Upper lobe of left lung (tissue), 6 donors: ENCODE measurements around the gene LRCOL1. TPM values are rescaled to one million over a fixed set of nuclear protein-coding genes. Genes with fewer than 3 reads are reported as not detected.

Experiments used
- ATAC-seq, 2 donors: fragments of 200-7000 bp; cut with Tn5 transposase; one replicate each; pipeline ENCODE4 v1.9.1; 2022; ENCODE audit warnings: mild to moderate bottlenecking in 2 of 2, moderate library complexity in 2 of 2; ENCODE audit not compliant: low FRiP score in 2 of 2
- DNase-seq, 2 donors: peaks; one replicate each; pipeline ENCODE4 v3.0.0-alpha.2; 2019 to 2020
- H3K27ac ChIP-seq, 4 donors: fragments of 200-600 bp; sonication (generic); one replicate each; pipeline ENCODE4 v1.5.1; 2016 to 2019
- H3K27me3 ChIP-seq, 4 donors: fragments of 200-600 bp; sonication (generic); one replicate each; pipeline ENCODE4 v1.5.1; 2017 to 2019
- H3K36me3 ChIP-seq, 4 donors: fragments of 200-600 bp; sonication (generic); one replicate each; pipeline ENCODE4 v1.5.1; 2016 to 2019
- H3K4me1 ChIP-seq, 4 donors: fragments of 200-600 bp; sonication (generic); one replicate each; pipeline ENCODE4 v1.5.1; 2018 to 2019
- H3K4me3 ChIP-seq, 4 donors: fragments of 200-600 bp; sonication (generic); one replicate each; pipeline ENCODE4 v1.5.1; 2017 to 2019; ENCODE audit warnings: mild to moderate bottlenecking in 2 of 4, moderate library complexity in 1 of 4
- H3K9me3 ChIP-seq, 4 donors: fragments of 200-600 bp; sonication (generic); one replicate each; pipeline ENCODE4 v1.5.1; 2018 to 2019
- EP300 ChIP-seq, 4 donors: sonication (generic); formaldehyde crosslinking; IDR thresholded peaks; one replicate each; pipeline ENCODE4 v1.5.1; 2017; ENCODE audit warnings: antibody characterized with exemption in 4 of 4, control low read depth in 2 of 4
- POLR2A ChIP-seq, 4 donors: fragments of 450-650 bp; IDR thresholded peaks; one replicate each; pipeline ENCODE4 v1.5.1; 2016 to 2017; ENCODE audit warnings: antibody characterized with exemption in 4 of 4, mild to moderate bottlenecking in 2 of 4
- POLR2AphosphoS5 ChIP-seq, 2 donors: sonication (generic); formaldehyde crosslinking; IDR thresholded peaks; one replicate each; pipeline ENCODE4 v1.5.1; 2017; ENCODE audit warnings: antibody characterized with exemption in 2 of 2
- WGBS, 2 donors: methylation state at CpG; one replicate each; pipeline ENCODE4 v1.1.5; 2017 to 2018; 5-methylcytosine and 5-hydroxymethylcytosine counted together
- total RNA-seq, 6 donors: library from RNA; depleted of rRNA in 4 of 6; stranded (reverse); fragments of >200 nt in 4 of 6; gene quantifications; one replicate each; pipeline versions ENCODE4 v1.1.0 to v1.2.1, GENCODE V29; 2016 to 2021
- TF ChIP-seq, protein P1 (sequence below), 6 experiments: fragments of 450-650 bp in 4 of 6; fragments of 200-600 bp in 2 of 6; sonication (generic) in 2 of 6; IDR thresholded peaks; one replicate each; pipeline ENCODE4 v1.5.1; 2016 to 2019; ENCODE audit warnings: antibody characterized with exemption in 6 of 6
- donor health status: DM: no; HTN: no; CAD: no; lungs with moderate emphysema.
- donor health status: DM: no; HTN: yes; CAD: no; lungs with severe emphysema.

Gene LRCOL1
- total RNA-seq, 6 donors from 2014 or later: 0.92 to 3.7 TPM; not detected in 4

- 83 to 95% methylated on average over 20 to 23 of the region's 24 CpGs for WGBS, 2 donors
These were observed 28.3 kb downstream of the LRCOL1 start for GRCh38 chr12:132582058-132582420.

GRCh38 chr12:132581348-132582057 lies 28.9 kb downstream of the LRCOL1 start:
- TF ChIP-seq POLR2A (IDR thresholded peaks at IDR 0.05): no peak
- TF ChIP-seq, protein P1, sequence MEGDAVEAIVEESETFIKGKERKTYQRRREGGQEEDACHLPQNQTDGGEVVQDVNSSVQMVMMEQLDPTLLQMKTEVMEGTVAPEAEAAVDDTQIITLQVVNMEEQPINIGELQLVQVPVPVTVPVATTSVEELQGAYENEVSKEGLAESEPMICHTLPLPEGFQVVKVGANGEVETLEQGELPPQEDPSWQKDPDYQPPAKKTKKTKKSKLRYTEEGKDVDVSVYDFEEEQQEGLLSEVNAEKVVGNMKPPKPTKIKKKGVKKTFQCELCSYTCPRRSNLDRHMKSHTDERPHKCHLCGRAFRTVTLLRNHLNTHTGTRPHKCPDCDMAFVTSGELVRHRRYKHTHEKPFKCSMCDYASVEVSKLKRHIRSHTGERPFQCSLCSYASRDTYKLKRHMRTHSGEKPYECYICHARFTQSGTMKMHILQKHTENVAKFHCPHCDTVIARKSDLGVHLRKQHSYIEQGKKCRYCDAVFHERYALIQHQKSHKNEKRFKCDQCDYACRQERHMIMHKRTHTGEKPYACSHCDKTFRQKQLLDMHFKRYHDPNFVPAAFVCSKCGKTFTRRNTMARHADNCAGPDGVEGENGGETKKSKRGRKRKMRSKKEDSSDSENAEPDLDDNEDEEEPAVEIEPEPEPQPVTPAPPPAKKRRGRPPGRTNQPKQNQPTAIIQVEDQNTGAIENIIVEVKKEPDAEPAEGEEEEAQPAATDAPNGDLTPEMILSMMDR (IDR thresholded peaks at IDR 0.05): no peak
- TF ChIP-seq EP300 (IDR thresholded peaks at IDR 0.05): no peak
- TF ChIP-seq POLR2AphosphoS5 (IDR thresholded peaks at IDR 0.05): no peak
- H3K36me3 ChIP-seq: peaks cover 0 to 59% (median 39%) of the 10 kb centered on the region in 4 donors
- WGBS, 2 donors: 77 to 86% methylated on average over 6 to 7 of the region's 17 CpGs
- H3K4me1 ChIP-seq: no peaks in the 10 kb centered on the region
- no peak overlapping the region for H3K4me3 ChIP-seq
- ATAC-seq: no peak
- peak in 1 of 2 donors; percentile 79 for DNase-seq
- H3K27me3 ChIP-seq: no peaks in the 10 kb centered on the region
- H3K9me3 ChIP-seq: no peaks in the 10 kb centered on the region
- H3K27ac ChIP-seq: no peak overlapping the region

More at GRCh38 chr12:132582058-132582420, 28.3 kb downstream of the LRCOL1 start:
- Histone ChIP-seq H3K27me3 (no peaks in the 10 kb centered on the region), H3K4me3 (peak overlapping the region in 2 of 4 donors; percentile 21 to 30), H3K9me3 (no peaks in the 10 kb centered on the region), H3K4me1 (no peaks in the 10 kb centered on the region), H3K36me3 (peaks cover 0 to 54% (median 34%) of the 10 kb centered on the region in 4 donors), H3K27ac (peak overlapping the region in 1 of 4 donors; percentile 46)
- DNase-seq (peak in 1 of 2 donors; percentile 87), ATAC-seq (peak in 1 of 2 donors; percentile 73)
- no peak for TF ChIP-seq POLR2A (IDR thresholded peaks at IDR 0.05)
- TF ChIP-seq POLR2AphosphoS5 (IDR thresholded peaks at IDR 0.05): no peak
- TF ChIP-seq EP300 (IDR thresholded peaks at IDR 0.05): no peak
- TF ChIP-seq, protein P1 (IDR thresholded peaks at IDR 0.05): no peak

DNA sequence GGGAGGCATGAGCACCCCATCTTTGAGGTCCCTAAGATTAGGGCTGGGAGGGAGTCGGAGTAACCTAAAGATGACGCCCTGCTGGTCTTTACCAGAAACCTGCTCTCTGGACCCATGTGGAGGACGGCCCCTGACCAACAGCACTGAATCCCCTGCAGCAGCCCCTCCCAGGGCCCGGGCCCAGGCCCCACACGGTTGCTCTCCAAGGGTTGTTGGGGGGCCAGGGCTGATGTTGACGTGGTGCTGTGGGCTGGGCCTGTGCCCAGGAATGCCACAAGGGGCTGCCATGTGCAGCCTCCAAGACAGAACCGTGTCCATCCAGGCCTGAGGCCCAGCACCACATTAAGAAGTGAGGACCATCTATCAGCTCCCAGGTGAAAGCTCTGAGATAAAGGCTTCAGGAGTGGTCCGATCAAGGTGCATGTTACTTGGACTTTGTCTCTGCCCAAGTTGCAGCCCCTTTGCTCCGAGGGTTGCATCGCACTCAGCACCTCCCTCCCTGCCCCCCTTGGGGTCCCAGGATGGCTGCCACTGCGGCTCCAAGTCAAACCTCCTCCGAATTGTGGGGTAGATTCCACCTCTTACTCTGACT lies 29.6 kb downstream of the LRCOL1 start:
- no peaks in the 10 kb centered on the region for H3K9me3 ChIP-seq
- no peaks in the 10 kb centered on the region for H3K27me3 ChIP-seq
- H3K4me3 ChIP-seq: no peak overlapping the region
- H3K27ac ChIP-seq: no peak overlapping the region
- no peaks in the 10 kb centered on the region for H3K4me1 ChIP-seq
- H3K36me3 ChIP-seq: peaks cover 0 to 63% (median 42%) of the 10 kb centered on the region in 4 donors
- TF ChIP-seq POLR2A (IDR thresholded peaks at IDR 0.05) (no peak), POLR2AphosphoS5 (IDR thresholded peaks at IDR 0.05) (no peak)
- TF ChIP-seq, protein P1 (IDR thresholded peaks at IDR 0.05): no peak
- WGBS, 2 donors: 92 to 100% methylated on average over 4 to 12 of the region's 12 CpGs
- DNase-seq (peak in 1 of 2 donors; percentile 72), ATAC-seq (no peak)

DNA sequence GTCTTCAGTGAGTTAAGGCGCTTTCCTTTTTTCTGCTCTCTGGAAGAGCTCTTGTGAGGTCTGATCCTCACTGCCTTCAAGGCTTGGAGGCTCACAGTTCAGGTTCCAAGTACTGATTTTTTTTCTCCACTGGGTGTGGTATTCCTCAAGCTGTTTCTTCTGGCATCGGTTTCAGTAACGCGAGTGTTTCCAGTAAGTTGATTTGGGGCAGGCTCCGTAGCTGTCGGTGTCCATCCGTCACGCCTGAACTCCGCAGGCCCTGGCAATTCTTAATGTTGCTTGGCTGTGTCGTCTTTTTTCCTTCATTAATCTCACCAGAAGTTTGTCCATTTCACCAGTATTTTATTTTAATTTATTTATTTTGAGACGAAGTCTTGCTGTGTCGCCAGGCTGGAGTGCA lies 30.6 kb downstream of the LRCOL1 start:
- H3K27ac ChIP-seq: no peak overlapping the region
- no peaks in the 10 kb centered on the region for H3K9me3 ChIP-seq
- H3K36me3 ChIP-seq: peaks cover 0 to 71% (median 47%) of the 10 kb centered on the region in 4 donors
- DNase-seq: no peak
- ATAC-seq: no peak
- TF ChIP-seq EP300 (IDR thresholded peaks at IDR 0.05): no peak
- TF ChIP-seq POLR2A (IDR thresholded peaks at IDR 0.05): no peak
- TF ChIP-seq, protein P1 (IDR thresholded peaks at IDR 0.05): no peak
- no peak for TF ChIP-seq POLR2AphosphoS5 (IDR thresholded peaks at IDR 0.05)
- WGBS, 2 donors: 84 to 88% methylated on average over 12 of the region's 12 CpGs
- H3K27me3 ChIP-seq: no peaks in the 10 kb centered on the region
- no peak overlapping the region for H3K4me3 ChIP-seq
- no peaks in the 10 kb centered on the region for H3K4me1 ChIP-seq
